GM06990 (cell line): ENCODE data around the gene MED13L.

ENCODE experiments used
- DNase-seq: peaks from one replicate; pipeline ENCODE4 v3.0.0-alpha.2; 2011; ENCODE audit not compliant: insufficient read length; ENCODE audit errors: extremely low read depth
- H3K27me3 ChIP-seq: replicated peaks from 2 replicates; pipeline ENCODE4 v1.6.0; 2011; ENCODE audit warnings: low read length; ENCODE audit not compliant: control insufficient read depth, insufficient read depth
- H3K36me3 ChIP-seq: 2 replicates; pipeline ENCODE4 v1.5.1; 2011; ENCODE audit warnings: low read length; ENCODE audit not compliant: control insufficient read depth, insufficient read depth
- H3K4me3 ChIP-seq: replicated peaks from 2 replicates; pipeline ENCODE4 v1.5.1; 2011; ENCODE audit warnings: low read depth, mild to moderate bottlenecking, control low read depth, low read length
- TF ChIP-seq, protein P1 (sequence below): IDR thresholded peaks from 2 replicates; pipeline ENCODE4 v1.5.1; 2011; ENCODE audit warnings: low read length, control low read depth, mild to moderate bottlenecking, inconsistent platforms; ENCODE audit not compliant: insufficient read depth, poor library complexity, severe bottlenecking

The MED13L gene

DNA sequence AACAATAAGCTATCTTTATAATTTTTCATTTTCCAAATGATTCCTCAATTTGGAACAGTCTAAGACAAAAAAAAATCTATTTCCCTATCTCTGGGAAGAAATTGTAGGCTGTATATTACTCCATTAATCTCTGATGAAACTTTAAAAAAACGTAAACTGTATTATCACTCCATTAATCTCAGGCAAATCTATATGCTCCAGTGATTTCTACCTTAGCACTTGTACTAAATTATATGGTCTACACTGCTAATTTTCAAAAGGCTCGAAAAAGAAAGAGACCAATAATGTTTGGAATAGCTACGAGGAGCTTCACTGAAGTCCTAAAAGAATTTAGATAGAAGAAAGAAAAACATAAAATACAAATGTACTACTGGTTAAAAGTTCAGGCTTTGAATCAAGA lies 19.7 kb downstream of the MED13L start:
- no peak overlapping the region for H3K4me3 ChIP-seq
- no peak for DNase-seq
- TF ChIP-seq, protein P1, sequence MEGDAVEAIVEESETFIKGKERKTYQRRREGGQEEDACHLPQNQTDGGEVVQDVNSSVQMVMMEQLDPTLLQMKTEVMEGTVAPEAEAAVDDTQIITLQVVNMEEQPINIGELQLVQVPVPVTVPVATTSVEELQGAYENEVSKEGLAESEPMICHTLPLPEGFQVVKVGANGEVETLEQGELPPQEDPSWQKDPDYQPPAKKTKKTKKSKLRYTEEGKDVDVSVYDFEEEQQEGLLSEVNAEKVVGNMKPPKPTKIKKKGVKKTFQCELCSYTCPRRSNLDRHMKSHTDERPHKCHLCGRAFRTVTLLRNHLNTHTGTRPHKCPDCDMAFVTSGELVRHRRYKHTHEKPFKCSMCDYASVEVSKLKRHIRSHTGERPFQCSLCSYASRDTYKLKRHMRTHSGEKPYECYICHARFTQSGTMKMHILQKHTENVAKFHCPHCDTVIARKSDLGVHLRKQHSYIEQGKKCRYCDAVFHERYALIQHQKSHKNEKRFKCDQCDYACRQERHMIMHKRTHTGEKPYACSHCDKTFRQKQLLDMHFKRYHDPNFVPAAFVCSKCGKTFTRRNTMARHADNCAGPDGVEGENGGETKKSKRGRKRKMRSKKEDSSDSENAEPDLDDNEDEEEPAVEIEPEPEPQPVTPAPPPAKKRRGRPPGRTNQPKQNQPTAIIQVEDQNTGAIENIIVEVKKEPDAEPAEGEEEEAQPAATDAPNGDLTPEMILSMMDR, result no peak
- H3K36me3 ChIP-seq, result no peaks in the 10 kb centered on the region
- H3K27me3 ChIP-seq, result no peaks in the 10 kb centered on the region; the same call in 1 of the 2 replicates

DNA sequence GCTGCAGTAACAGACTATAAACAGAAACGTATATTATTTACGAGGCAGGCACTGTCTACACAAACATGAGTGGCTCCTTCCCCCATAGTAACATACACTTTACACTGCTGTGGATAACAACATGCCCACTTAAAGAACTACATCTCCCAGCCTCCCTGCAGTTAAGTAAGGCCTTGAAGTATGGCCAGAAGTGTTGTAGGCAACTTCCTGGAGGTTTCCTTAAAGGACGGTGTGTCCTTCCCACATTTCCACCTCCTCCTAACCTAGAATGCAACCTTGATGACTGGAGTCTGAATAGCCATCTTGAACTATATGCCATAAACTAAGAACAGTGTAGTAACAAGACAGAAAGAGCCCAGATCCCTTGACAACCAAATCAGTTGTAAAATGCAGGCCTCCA lies 20.3 kb downstream of the MED13L start:
- Histone ChIP-seq H3K27me3 (no peaks in the 10 kb centered on the region; the same call in 1 of the 2 replicates), H3K4me3 (no peak overlapping the region)
- no peak for DNase-seq

DNA sequence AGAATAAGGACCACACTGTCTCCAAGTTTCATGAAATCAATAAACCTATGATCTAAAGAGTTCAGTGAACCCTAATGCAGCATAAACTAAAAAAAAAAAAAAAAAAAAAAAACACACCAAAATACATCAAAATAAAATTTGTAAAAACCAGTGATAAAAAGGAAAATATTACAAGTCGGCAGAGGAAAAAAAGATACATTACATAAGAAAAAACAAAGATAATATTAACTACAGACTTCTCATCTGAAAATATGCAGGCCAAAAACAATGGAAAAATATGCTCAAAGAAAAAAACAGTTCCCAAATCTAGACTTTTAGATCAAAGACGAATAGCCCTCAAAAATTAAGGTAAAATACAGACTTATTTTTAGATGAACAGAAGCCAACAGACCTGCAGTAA lies 27.6 kb downstream of the MED13L start:
- DNase-seq, result no peak
- no peaks in the 10 kb centered on the region for H3K27me3 ChIP-seq
- H3K4me3 ChIP-seq, result no peak overlapping the region
- TF ChIP-seq, protein P1, result no peak
- no peaks in the 10 kb centered on the region for H3K36me3 ChIP-seq

More for the DNA sequence above, 20.3 kb downstream of the MED13L start:
- no peaks in the 10 kb centered on the region for H3K36me3 ChIP-seq
- TF ChIP-seq, protein P1, result no peak

DNA sequence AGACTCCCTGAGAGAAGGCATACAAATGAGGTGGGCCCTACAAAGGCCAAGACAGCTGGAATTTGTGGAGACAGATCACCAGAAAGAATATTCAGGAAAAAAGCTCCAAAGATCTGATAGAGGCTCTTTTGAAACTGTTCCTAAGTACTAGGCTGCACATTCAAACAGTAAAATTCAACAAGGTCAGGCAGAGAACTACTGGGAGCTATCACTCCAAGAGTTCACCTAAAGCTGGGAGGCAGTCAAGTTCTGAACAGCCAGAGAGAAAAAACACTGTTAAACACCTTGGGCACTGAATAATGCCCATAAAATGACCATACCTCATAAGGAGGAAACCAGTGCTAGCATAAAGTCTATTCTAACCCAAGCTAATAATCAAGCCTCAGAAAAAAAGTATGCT lies 28.6 kb downstream of the MED13L start:
- DNase-seq, result no peak
- Histone ChIP-seq H3K36me3 (no peaks in the 10 kb centered on the region), H3K27me3 (no peaks in the 10 kb centered on the region), H3K4me3 (no peak overlapping the region)
- TF ChIP-seq, protein P1, result no peak

DNA sequence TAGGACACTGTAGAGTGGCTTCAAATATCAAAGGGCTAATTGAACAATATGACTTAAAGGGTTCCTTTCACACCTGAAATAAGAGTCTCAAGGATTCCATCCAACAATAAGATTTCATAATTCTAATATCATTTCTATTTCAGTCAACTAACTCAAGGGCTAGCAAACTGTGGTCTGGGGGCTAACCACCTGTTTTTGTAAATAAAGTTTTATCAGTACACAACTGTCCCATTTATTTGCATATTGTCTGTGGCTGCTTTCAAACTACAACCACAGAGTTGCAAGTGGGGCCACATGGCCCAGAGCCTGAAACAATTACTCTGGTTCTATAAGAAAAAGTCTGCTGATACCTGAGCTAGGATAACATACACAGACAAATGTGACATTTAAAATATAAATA lies 29.1 kb downstream of the MED13L start:
- TF ChIP-seq, protein P1, result no peak
- Histone ChIP-seq H3K36me3 (no peaks in the 10 kb centered on the region), H3K27me3 (no peaks in the 10 kb centered on the region), H3K4me3 (no peak overlapping the region)
- DNase-seq, result no peak

DNA sequence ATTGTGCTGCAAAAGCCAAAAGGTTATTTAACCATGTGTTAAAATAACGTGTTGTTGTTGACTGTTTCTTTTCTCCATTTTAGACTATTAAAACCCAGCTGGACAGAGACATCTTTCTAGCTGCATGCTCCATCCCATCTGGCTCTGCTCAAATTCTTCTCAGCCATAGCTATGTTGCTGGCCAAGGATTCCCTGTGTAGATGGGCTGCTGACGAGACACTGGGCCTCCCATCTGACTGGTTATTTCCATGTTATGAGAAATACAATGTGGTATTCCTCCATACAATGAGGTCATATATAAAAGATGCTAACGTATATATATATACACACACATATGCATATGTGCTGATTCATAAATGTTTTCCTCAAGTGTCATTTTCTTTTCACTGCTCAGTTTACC lies 30.1 kb downstream of the MED13L start:
- no peak overlapping the region for H3K4me3 ChIP-seq
- no peak for DNase-seq
- H3K27me3 ChIP-seq, result no peaks in the 10 kb centered on the region
- no peaks in the 10 kb centered on the region for H3K36me3 ChIP-seq
- TF ChIP-seq, protein P1, result no peak
